ENCODE results near the gene GCNT2.

GCNT2 gene

DNA sequence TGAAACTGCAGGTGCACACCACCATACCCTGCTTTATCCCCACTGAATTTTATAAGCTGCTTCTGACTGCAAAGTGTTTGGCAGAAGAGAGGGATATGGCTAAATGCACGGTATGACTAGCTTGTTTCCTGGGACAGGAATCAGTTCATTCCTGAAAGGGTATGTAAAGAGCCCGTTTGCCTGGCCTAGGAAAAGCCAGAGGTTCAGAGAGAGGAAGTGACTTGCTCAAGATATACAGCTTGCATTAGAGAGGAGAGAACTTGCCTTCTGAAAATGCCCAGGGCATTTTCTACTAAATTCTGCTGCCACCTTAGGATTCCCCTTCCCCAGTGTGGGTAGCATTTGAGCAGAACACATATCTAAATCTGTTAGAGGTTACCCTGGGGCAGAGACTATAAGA, 683 bp upstream of the GCNT2 start:
- Histone ChIP-seq H3K9ac (ENCODE audit: low read length) (no peak overlapping the region), H3K18ac (ENCODE audit: low read length) (no peak overlapping the region), H3K4ac (ENCODE audit: low read depth, low read length) (no peak overlapping the region), H2BK5ac (ENCODE audit: low read depth, low read length, poor library complexity) (peak overlapping the region; percentile 70), H2BK12ac (ENCODE audit: low read length) (peak overlapping the region; percentile 51), H3K4me3 (ENCODE audit: low read depth, low read length) (no peak overlapping the region), H3K9me3 (ENCODE audit: insufficient read depth, low read depth, low read length) (no peaks in the 10 kb centered on the region), H4K8ac (ENCODE audit: low read depth, low read length) (no peak overlapping the region), H3K23ac (ENCODE audit: low read length) (no peak overlapping the region), H3K79me2 (ENCODE audit: control insufficient read depth, insufficient read depth, low read length, poor library complexity) (peaks cover 4% of the 10 kb centered on the region), H3K4me2 (ENCODE audit: low read length) (peak overlapping the region; percentile 53), H3K27me3 (ENCODE audit: insufficient read depth, low read length) (no peaks in the 10 kb centered on the region), H3K36me3 (ENCODE audit: control insufficient read depth in 1 of 2, insufficient read depth in 2 of 2, low read length in 2 of 2) (no peaks in the 10 kb centered on the region), H2AK5ac (ENCODE audit: low read length) (no peak overlapping the region), H4K12ac (ENCODE audit: low read depth, low read length) (no peak overlapping the region), H3K79me1 (ENCODE audit: low read length) (peaks cover 14% of the 10 kb centered on the region), H3K27ac (ENCODE audit: low read depth, low read length) (peak overlapping the region; percentile 90), H3K4me1 (ENCODE audit: control insufficient read depth in 1 of 2, insufficient read depth in 2 of 2, low read length in 2 of 2) (peaks cover 10 to 14% of the 10 kb centered on the region in 2 experiments), H2AFZ (ENCODE audit: insufficient read depth, low read length, poor library complexity) (no peak overlapping the region), H4K91ac (ENCODE audit: low read depth, low read length) (no peak overlapping the region), H2BK120ac (ENCODE audit: insufficient read depth, low read length, poor library complexity) (peak overlapping the region; percentile 33), H3K14ac (ENCODE audit: low read length) (no peak overlapping the region)
- WGBS (ENCODE audit: extremely low coverage, insufficient coverage, insufficient read length): no CpG with 5 or more reads among the region's 2 CpGs
- no peak for DNase-seq

DNA sequence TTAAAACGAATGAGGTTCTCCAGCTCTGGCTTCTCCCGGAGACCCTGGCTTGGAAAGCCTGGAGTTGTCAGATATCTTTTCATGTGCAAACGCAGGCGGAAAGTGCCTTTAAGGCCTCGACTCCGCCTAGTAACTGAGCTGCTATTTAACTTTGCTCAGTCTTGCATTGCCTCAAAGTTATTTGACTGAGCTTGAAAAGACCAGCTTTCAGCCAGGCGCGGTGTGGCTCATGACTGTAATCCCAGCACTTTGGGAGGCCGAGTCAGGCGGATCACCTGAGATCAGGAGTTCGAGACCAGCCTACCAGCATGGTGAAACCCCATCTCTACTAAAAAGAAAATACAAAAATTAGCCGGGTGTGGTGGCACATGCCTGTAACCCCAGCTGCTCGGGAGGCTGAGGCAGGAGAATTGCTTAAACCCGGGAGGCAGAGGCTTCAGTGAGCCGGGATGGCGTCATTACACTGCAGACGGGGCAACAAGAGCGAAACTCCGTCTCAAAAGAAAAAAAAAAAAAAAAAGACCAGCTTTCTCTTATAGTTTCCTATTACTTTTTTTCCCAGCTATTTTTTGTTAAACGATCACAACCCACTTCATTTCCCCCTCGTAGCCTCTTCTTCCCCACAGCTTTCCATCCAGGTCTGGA, 1.9 kb downstream of the GCNT2 start:
- 100% methylated on average over 2 of the region's 21 CpGs for WGBS (ENCODE audit: extremely low coverage, insufficient coverage, insufficient read length)
- H3K18ac ChIP-seq (ENCODE audit: low read length): no peak overlapping the region
- H4K8ac ChIP-seq (ENCODE audit: low read depth, low read length): no peak overlapping the region

DNA sequence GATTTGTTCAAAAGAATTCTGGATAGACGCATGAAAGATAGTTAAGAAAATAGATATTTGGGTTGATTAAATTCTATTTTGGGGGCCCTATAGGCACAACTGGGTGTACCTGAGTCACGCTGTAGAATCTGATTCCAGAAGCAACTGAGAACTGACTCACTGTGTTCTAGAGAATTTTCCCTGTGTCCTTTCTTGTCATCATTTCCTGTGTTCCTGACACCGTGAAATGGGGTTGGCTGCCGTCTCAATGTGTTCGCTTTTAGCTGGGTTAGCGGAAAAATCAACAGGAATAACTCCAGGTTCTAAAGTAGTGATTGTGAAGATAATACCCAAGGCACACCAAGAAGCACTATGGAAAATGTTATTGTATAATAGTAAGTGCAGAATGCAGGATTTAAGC, 5.0 kb downstream of the GCNT2 start:
- DNase-seq: no peak
- WGBS (ENCODE audit: extremely low coverage, insufficient coverage, insufficient read length): no CpG with 5 or more reads among the region's 6 CpGs
- Histone ChIP-seq H3K27ac (ENCODE audit: low read depth, low read length) (no peak overlapping the region), H3K23ac (ENCODE audit: low read length) (no peak overlapping the region), H2BK120ac (ENCODE audit: insufficient read depth, low read length, poor library complexity) (no peak overlapping the region), H4K8ac (ENCODE audit: low read depth, low read length) (no peak overlapping the region), H3K36me3 (ENCODE audit: control insufficient read depth in 1 of 2, insufficient read depth in 2 of 2, low read length in 2 of 2) (peaks cover 2 to 8% of the 10 kb centered on the region in 2 experiments), H3K79me1 (ENCODE audit: low read length) (peaks cover 18% of the 10 kb centered on the region), H3K79me2 (ENCODE audit: control insufficient read depth, insufficient read depth, low read length, poor library complexity) (peaks cover 5% of the 10 kb centered on the region), H3K9me3 (ENCODE audit: insufficient read depth, low read depth, low read length) (no peaks in the 10 kb centered on the region), H3K4me2 (ENCODE audit: low read length) (no peak overlapping the region), H3K4ac (ENCODE audit: low read depth, low read length) (no peak overlapping the region), H4K12ac (ENCODE audit: low read depth, low read length) (no peak overlapping the region), H2AFZ (ENCODE audit: insufficient read depth, low read length, poor library complexity) (no peak overlapping the region), H3K9ac (ENCODE audit: low read length) (no peak overlapping the region), H3K27me3 (ENCODE audit: insufficient read depth, low read length) (no peaks in the 10 kb centered on the region), H3K18ac (ENCODE audit: low read length) (no peak overlapping the region), H3K14ac (ENCODE audit: low read length) (no peak overlapping the region), H2AK5ac (ENCODE audit: low read length) (no peak overlapping the region), H3K4me3 (ENCODE audit: low read depth, low read length) (no peak overlapping the region), H2BK5ac (ENCODE audit: low read depth, low read length, poor library complexity) (no peak overlapping the region), H4K91ac (ENCODE audit: low read depth, low read length) (no peak overlapping the region), H2BK12ac (ENCODE audit: low read length) (peak overlapping the region; percentile 31), H3K4me1 (ENCODE audit: control insufficient read depth in 1 of 2, insufficient read depth in 2 of 2, low read length in 2 of 2) (peaks cover 8% of the 10 kb centered on the region in 2 experiments)

More for the DNA sequence above, 1.9 kb downstream of the GCNT2 start:
- Histone ChIP-seq H3K9me3 (ENCODE audit: insufficient read depth, low read depth, low read length) (no peaks in the 10 kb centered on the region), H3K4me3 (ENCODE audit: low read depth, low read length) (no peak overlapping the region), H3K27ac (ENCODE audit: low read depth, low read length) (peak overlapping the region; percentile 55), H2BK12ac (ENCODE audit: low read length) (peak overlapping the region; percentile 94), H2BK5ac (ENCODE audit: low read depth, low read length, poor library complexity) (peak overlapping the region; percentile 75), H3K14ac (ENCODE audit: low read length) (peak overlapping the region; percentile 67), H4K12ac (ENCODE audit: low read depth, low read length) (no peak overlapping the region), H3K23ac (ENCODE audit: low read length) (no peak overlapping the region), H3K4me1 (ENCODE audit: control insufficient read depth in 1 of 2, insufficient read depth in 2 of 2, low read length in 2 of 2) (peaks cover 10 to 14% of the 10 kb centered on the region in 2 experiments), H3K9ac (ENCODE audit: low read length) (no peak overlapping the region), H2BK120ac (ENCODE audit: insufficient read depth, low read length, poor library complexity) (peak overlapping the region; percentile 68), H3K27me3 (ENCODE audit: insufficient read depth, low read length) (no peaks in the 10 kb centered on the region), H3K79me2 (ENCODE audit: control insufficient read depth, insufficient read depth, low read length, poor library complexity) (peaks cover 4% of the 10 kb centered on the region), H4K91ac (ENCODE audit: low read depth, low read length) (peak overlapping the region; percentile 85), H3K4me2 (ENCODE audit: low read length) (peak overlapping the region; percentile 40), H3K4ac (ENCODE audit: low read depth, low read length) (peak overlapping the region; percentile 89), H2AFZ (ENCODE audit: insufficient read depth, low read length, poor library complexity) (no peak overlapping the region), H3K36me3 (ENCODE audit: control insufficient read depth in 1 of 2, insufficient read depth in 2 of 2, low read length in 2 of 2) (no peaks in the 10 kb centered on the region), H3K79me1 (ENCODE audit: low read length) (peaks cover 17% of the 10 kb centered on the region), H2AK5ac (ENCODE audit: low read length) (peak overlapping the region; percentile 72)
- DNase-seq: no peak

DNA sequence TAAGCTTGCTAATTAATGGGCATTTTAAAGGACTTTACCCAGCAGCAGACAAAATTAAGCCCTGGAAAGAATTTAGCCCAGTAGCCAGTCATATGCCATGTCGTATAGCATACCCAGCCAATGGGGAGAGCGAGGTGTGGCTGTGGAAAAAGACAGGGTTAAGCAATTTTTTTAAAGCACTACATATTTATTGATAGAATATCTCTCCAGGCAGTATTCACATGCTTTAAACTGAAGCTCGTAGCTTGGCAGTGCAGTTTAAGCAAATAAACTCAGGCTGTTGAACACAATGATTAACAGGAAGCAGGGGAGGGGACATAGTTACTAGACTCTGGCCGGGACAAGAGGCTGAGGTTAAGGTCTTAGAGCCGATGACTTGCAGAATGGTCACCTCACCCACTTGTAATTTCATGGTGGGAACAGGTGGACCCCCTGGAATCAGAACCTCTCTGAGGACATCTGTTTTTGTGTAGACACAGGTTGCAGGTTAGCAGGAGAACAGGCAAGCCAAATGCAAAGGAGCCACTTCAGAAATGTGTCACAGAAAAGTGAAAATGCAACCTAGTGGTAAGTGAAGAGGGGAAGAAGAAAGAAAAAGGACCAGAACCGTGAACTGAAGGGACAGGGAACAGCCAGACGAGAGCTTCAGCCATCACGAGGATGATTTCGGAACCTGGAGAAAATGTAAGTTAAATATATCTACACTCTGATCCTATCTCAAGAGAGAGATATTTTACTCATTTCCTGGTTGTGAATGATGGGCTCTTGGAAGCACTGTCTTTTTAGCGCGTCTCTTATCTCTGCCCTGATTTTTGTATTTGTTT, 7.2 kb downstream of the GCNT2 start:
- Histone ChIP-seq H3K9ac (ENCODE audit: low read length) (no peak overlapping the region), H3K14ac (ENCODE audit: low read length) (peak overlapping the region; percentile 41), H3K79me1 (ENCODE audit: low read length) (peaks cover 10% of the 10 kb centered on the region), H3K4ac (ENCODE audit: low read depth, low read length) (no peak overlapping the region), H3K27me3 (ENCODE audit: insufficient read depth, low read length) (no peaks in the 10 kb centered on the region), H4K91ac (ENCODE audit: low read depth, low read length) (peak overlapping the region; percentile 33), H3K4me3 (ENCODE audit: low read depth, low read length) (no peak overlapping the region), H3K79me2 (ENCODE audit: control insufficient read depth, insufficient read depth, low read length, poor library complexity) (peaks cover 3% of the 10 kb centered on the region), H2AK5ac (ENCODE audit: low read length) (no peak overlapping the region), H3K23ac (ENCODE audit: low read length) (no peak overlapping the region), H3K27ac (ENCODE audit: low read depth, low read length) (no peak overlapping the region), H2AFZ (ENCODE audit: insufficient read depth, low read length, poor library complexity) (no peak overlapping the region), H2BK5ac (ENCODE audit: low read depth, low read length, poor library complexity) (peak overlapping the region; percentile 14), H3K36me3 (ENCODE audit: control insufficient read depth in 1 of 2, insufficient read depth in 2 of 2, low read length in 2 of 2) (peaks cover 6 to 10% of the 10 kb centered on the region in 2 experiments), H2BK120ac (ENCODE audit: insufficient read depth, low read length, poor library complexity) (peak overlapping the region; percentile 55), H4K8ac (ENCODE audit: low read depth, low read length) (peak overlapping the region; percentile 42), H3K9me3 (ENCODE audit: insufficient read depth, low read depth, low read length) (no peaks in the 10 kb centered on the region), H2BK12ac (ENCODE audit: low read length) (peak overlapping the region; percentile 30), H3K4me1 (ENCODE audit: control insufficient read depth in 1 of 2, insufficient read depth in 2 of 2, low read length in 2 of 2) (peaks cover 5 to 8% of the 10 kb centered on the region in 2 experiments), H3K4me2 (ENCODE audit: low read length) (no peak overlapping the region), H3K18ac (ENCODE audit: low read length) (peak overlapping the region; percentile 48), H4K12ac (ENCODE audit: low read depth, low read length) (no peak overlapping the region)
- DNase-seq: no peak
- no CpG with 5 or more reads among the region's 11 CpGs for WGBS (ENCODE audit: extremely low coverage, insufficient coverage, insufficient read length)
